HG03045 (cell line): ENCODE measurements around the gene ZNRF2.
A peak's percentile ranks its signal among the peaks of the same experiment; 100 is the strongest.

ENCODE experiments used
- ATAC-seq: cut with Tn5 transposase; IDR thresholded peaks from one replicate; pipeline ENCODE4 v1.9.1; 2021; ENCODE audit warnings: mild to moderate bottlenecking, moderate library complexity; ENCODE audit not compliant: unreplicated experiment

ZNRF2 gene

GRCh38 chr7:30284298-30285066, at the start of gene ZNRF2:
Gene ZNRF2 (plus strand): TSS chr7:30284597. CDS start chr7:30285358, 761 bp downstream.
- ATAC-seq = peak; percentile 86

- no peak for ATAC-seq
Measured at GRCh38 chr7:30237271-30237695, 47.1 kb upstream of the ZNRF2 start.

- ATAC-seq = peak; percentile 82
Measured at GRCh38 chr7:30238721-30239441, 45.5 kb upstream of the ZNRF2 start.

GRCh38 chr7:30240106-30240800, 44.1 kb upstream of the ZNRF2 start:
- no peak for ATAC-seq

GRCh38 chr7:30241767-30242166, 42.6 kb upstream of the ZNRF2 start:
- no peak for ATAC-seq

- no peak for ATAC-seq
Measured at GRCh38 chr7:30244340-30244739, 40.1 kb upstream of the ZNRF2 start.

GRCh38 chr7:30245913-30246312, 38.5 kb upstream of the ZNRF2 start:
- no peak for ATAC-seq

GRCh38 chr7:30246392-30246791, 38.0 kb upstream of the ZNRF2 start:
- ATAC-seq = no peak

GRCh38 chr7:30247541-30248401, 36.6 kb upstream of the ZNRF2 start:
- no peak for ATAC-seq

- no peak for ATAC-seq
Measured at GRCh38 chr7:30249316-30249715, 35.1 kb upstream of the ZNRF2 start.

GRCh38 chr7:30249986-30250774, 34.2 kb upstream of the ZNRF2 start:
- no peak for ATAC-seq

- no peak for ATAC-seq
Measured at GRCh38 chr7:30251708-30252329, 32.6 kb upstream of the ZNRF2 start.

GRCh38 chr7:30252885-30253795, 31.3 kb upstream of the ZNRF2 start:
- ATAC-seq = no peak

GRCh38 chr7:30253796-30254165, 30.6 kb upstream of the ZNRF2 start:
- ATAC-seq = no peak

- ATAC-seq = no peak
Measured at GRCh38 chr7:30254248-30254647, 30.1 kb upstream of the ZNRF2 start.

GRCh38 chr7:30254717-30255063, 29.7 kb upstream of the ZNRF2 start:
- no peak for ATAC-seq

GRCh38 chr7:30255064-30255769, 29.2 kb upstream of the ZNRF2 start:
- ATAC-seq = no peak

GRCh38 chr7:30256349-30256858, 28.0 kb upstream of the ZNRF2 start:
- ATAC-seq = no peak
